Measurements from ENCODE around the gene DMD. TPM values are rescaled to one million over a fixed set of nuclear protein-coding genes. Genes with fewer than 3 reads are reported as not detected.
"Not testable (repeated sequence)": the region's sequence is repeated elsewhere in the genome, so short reads cannot be mapped to it uniquely, and the experiment has no call there.

The DMD gene
- total and polyA plus RNA-seq, 7 donors, result 2.5 to 260 (median 183) TPM

- TF ChIP-seq CTCF (IDR thresholded peaks at IDR 0.05) (no peak), EP300 (IDR thresholded peaks at IDR 0.05) (no peak), POLR2A (IDR thresholded peaks at IDR 0.05) (no peak), POLR2AphosphoS5 (IDR thresholded peaks at IDR 0.05) (no peak)
- H3K4me3 ChIP-seq, result no peak overlapping the region
- no peaks in the 10 kb centered on the region for H3K36me3 ChIP-seq
- 81 to 82% methylated on average over 4 of the region's 4 CpGs for WGBS, 2 donors
- no peaks in the 10 kb centered on the region for H3K27me3 ChIP-seq
- H3K9me3 ChIP-seq, result no peaks in the 10 kb centered on the region
- H3K27ac ChIP-seq, result no peak overlapping the region
- intact Hi-C loops (cut with DNase I), result no loop called here
- H3K4me1 ChIP-seq, result no peaks in the 10 kb centered on the region
- DNase-seq, result no peak
Measured at GRCh38 chrX:32708542-32708941, 502.8 kb downstream of the DMD start.

- DNase-seq; H3K36me3 ChIP-seq; H3K4me1 ChIP-seq; H3K4me3 ChIP-seq; H3K9me3 ChIP-seq; intact Hi-C loops (cut with DNase I); H3K27ac ChIP-seq; H3K27me3 ChIP-seq: not testable (repeated sequence)
- 90 to 92% methylated on average over 9 of the region's 9 CpGs for WGBS, 2 donors
Measured at GRCh38 chrX:32705385-32705784, 506.0 kb downstream of the DMD start.

GRCh38 chrX:32687379-32687778, 524.0 kb downstream of the DMD start:
- Histone ChIP-seq H3K27ac (no peak overlapping the region), H3K27me3 (no peaks in the 10 kb centered on the region), H3K36me3 (no peaks in the 10 kb centered on the region), H3K4me1 (no peaks in the 10 kb centered on the region), H3K9me3 (no peaks in the 10 kb centered on the region), H3K4me3 (no peak overlapping the region)
- intact Hi-C loops (cut with DNase I), result no loop called here
- TF ChIP-seq CTCF (IDR thresholded peaks at IDR 0.05) (no peak), EP300 (IDR thresholded peaks at IDR 0.05) (no peak), POLR2A (IDR thresholded peaks at IDR 0.05) (no peak), POLR2AphosphoS5 (IDR thresholded peaks at IDR 0.05) (no peak)
- no peak for DNase-seq
- WGBS, 2 donors, result 31 to 61% methylated on average over 1 of the region's 1 CpG

GRCh38 chrX:32678487-32678886, 532.9 kb downstream of the DMD start:
- 82 to 84% methylated on average over 5 of the region's 5 CpGs for WGBS, 2 donors
- DNase-seq, result no peak
- Histone ChIP-seq H3K27ac (no peak overlapping the region), H3K36me3 (no peaks in the 10 kb centered on the region), H3K4me1 (no peaks in the 10 kb centered on the region), H3K27me3 (no peaks in the 10 kb centered on the region), H3K9me3 (no peaks in the 10 kb centered on the region), H3K4me3 (no peak overlapping the region)
- TF ChIP-seq CTCF (IDR thresholded peaks at IDR 0.05) (no peak), POLR2AphosphoS5 (IDR thresholded peaks at IDR 0.05) (no peak), EP300 (IDR thresholded peaks at IDR 0.05) (no peak), POLR2A (IDR thresholded peaks at IDR 0.05) (no peak)
- intact Hi-C loops (cut with DNase I), result no loop called here

GRCh38 chrX:32673193-32673592, 538.2 kb downstream of the DMD start:
- 32 to 40% methylated on average over 4 of the region's 4 CpGs for WGBS, 2 donors
- H3K36me3 ChIP-seq, result no peaks in the 10 kb centered on the region
- no peak for TF ChIP-seq EP300 (IDR thresholded peaks at IDR 0.05)
- no peak for TF ChIP-seq CTCF (IDR thresholded peaks at IDR 0.05)
- no peak for TF ChIP-seq POLR2A (IDR thresholded peaks at IDR 0.05)
- no peak for TF ChIP-seq POLR2AphosphoS5 (IDR thresholded peaks at IDR 0.05)
- DNase-seq, result no peak
- intact Hi-C loops (cut with DNase I), result no loop called here
- H3K27me3 ChIP-seq, result no peaks in the 10 kb centered on the region
- H3K9me3 ChIP-seq, result no peaks in the 10 kb centered on the region
- no peak overlapping the region for H3K4me3 ChIP-seq
- no peaks in the 10 kb centered on the region for H3K4me1 ChIP-seq
- H3K27ac ChIP-seq, result no peak overlapping the region

All from sigmoid colon (tissue), 7 donors.